SK-N-SH treated with all-trans-retinoic acid at 6 μM for 48 hours (cell line): ENCODE results near the gene YTHDC1.

Experiments used
- ATAC-seq: fragments of 200-7000 bp; cut with Tn5 transposase; 3 replicates; pipeline ENCODE4 v1.9.1; 2020; ENCODE audit warnings: mild to moderate bottlenecking, moderate library complexity
- ARNTL ChIP-seq: fragments of 450-650 bp; formaldehyde crosslinking; IDR thresholded peaks from 2 replicates; pipeline ENCODE4 v1.5.0; 2020; ENCODE audit warnings: low read depth, mild to moderate bottlenecking, moderate library complexity, borderline replicate concordance
- BACH2 ChIP-seq: fragments of 250-450 bp; sonication (Bioruptor Pico); IDR thresholded peaks from 2 replicates; pipeline ENCODE4 v1.9.0; 2021; ENCODE audit warnings: mild to moderate bottlenecking, borderline replicate concordance
- CREB5 ChIP-seq: fragments of 250-450 bp; sonication (Bioruptor Pico); IDR thresholded peaks from 2 replicates; pipeline ENCODE4 v1.5.1; 2020; ENCODE audit warnings: low read depth, mild to moderate bottlenecking, moderate library complexity
- CSRNP3 ChIP-seq: fragments of 250-450 bp; sonication (Bioruptor Pico); IDR thresholded peaks from 2 replicates; pipeline ENCODE4 v1.5.1; 2021; ENCODE audit warnings: mild to moderate bottlenecking, moderate library complexity
- ESRRG ChIP-seq: fragments of 250-450 bp; sonication (Bioruptor Pico); IDR thresholded peaks from 2 replicates; pipeline ENCODE4 v1.6.1; 2021; ENCODE audit warnings: mild to moderate bottlenecking
- GLIS3 ChIP-seq: fragments of 250-450 bp; sonication (Bioruptor Pico); IDR thresholded peaks from 2 replicates; pipeline ENCODE4 v1.5.0; 2020; ENCODE audit warnings: mild to moderate bottlenecking, moderate library complexity
- ISL1 ChIP-seq: fragments of 250-450 bp; sonication (Bioruptor Pico); IDR thresholded peaks from 2 replicates; pipeline ENCODE4 v2.1.2; 2022; ENCODE audit warnings: mild to moderate bottlenecking, moderate library complexity
- OSR1 ChIP-seq: fragments of 250-450 bp; sonication (Bioruptor Pico); IDR thresholded peaks from 2 replicates; pipeline ENCODE4 v1.8.0; 2022; ENCODE audit warnings: moderate library complexity, mild to moderate bottlenecking, inconsistent platforms
- PATZ1 ChIP-seq: fragments of 250-450 bp; sonication (Bioruptor Pico); IDR thresholded peaks from 2 replicates; pipeline ENCODE4 v1.8.0; 2020; ENCODE audit warnings: mild to moderate bottlenecking, moderate library complexity, borderline replicate concordance
- POU6F1 ChIP-seq: fragments of 250-450 bp; sonication (Bioruptor Pico); IDR thresholded peaks from 2 replicates; pipeline ENCODE4 v1.8.0; 2021; ENCODE audit warnings: low read depth, mild to moderate bottlenecking, moderate library complexity, borderline replicate concordance
- SNAI2 ChIP-seq: fragments of 250-450 bp; sonication (Bioruptor Pico); IDR thresholded peaks from 2 replicates; pipeline ENCODE4 v1.5.0; 2020; ENCODE audit warnings: mild to moderate bottlenecking, moderate library complexity
- TCF4 ChIP-seq: fragments of 250-450 bp; sonication (Bioruptor Pico); IDR thresholded peaks from 2 replicates; pipeline ENCODE4 v1.8.0; 2021; ENCODE audit warnings: mild to moderate bottlenecking, moderate library complexity, borderline replicate concordance
- TOX ChIP-seq: fragments of 250-450 bp; sonication (Bioruptor Pico); IDR thresholded peaks from 2 replicates; pipeline ENCODE4 v1.8.0; 2021; ENCODE audit warnings: mild to moderate bottlenecking, moderate library complexity, borderline replicate concordance
- TSHZ2 ChIP-seq: fragments of 250-450 bp; sonication (Bioruptor Pico); IDR thresholded peaks from 2 replicates; pipeline ENCODE4 v1.5.0; 2020; ENCODE audit warnings: mild to moderate bottlenecking, moderate library complexity
- ZC3H10 ChIP-seq: fragments of 250-450 bp; sonication (Bioruptor Pico); IDR thresholded peaks from 2 replicates; pipeline ENCODE4 v1.5.1; 2021; ENCODE audit warnings: mild to moderate bottlenecking, moderate library complexity
- ZFP3 ChIP-seq: fragments of 250-450 bp; sonication (Bioruptor Pico); IDR thresholded peaks from 2 replicates; pipeline ENCODE4 v1.5.0; 2020; ENCODE audit warnings: mild to moderate bottlenecking, moderate library complexity
- ZFP30 ChIP-seq: fragments of 450-650 bp; formaldehyde crosslinking; IDR thresholded peaks from 2 replicates; pipeline ENCODE4 v1.5.0; 2022; ENCODE audit warnings: mild to moderate bottlenecking, moderate library complexity
- ZNF565 ChIP-seq: fragments of 450-650 bp; formaldehyde crosslinking; conservative IDR thresholded peaks from 2 replicates; pipeline ENCODE4 v1.5.0; 2020; ENCODE audit warnings: low read depth, mild to moderate bottlenecking, moderate library complexity
- ZNF70 ChIP-seq: fragments of 450-650 bp; formaldehyde crosslinking; IDR thresholded peaks from 2 replicates; pipeline ENCODE4 v1.5.0; 2020; ENCODE audit warnings: mild to moderate bottlenecking, moderate library complexity
- ZNF8 ChIP-seq: fragments of 450-650 bp; formaldehyde crosslinking; IDR thresholded peaks from 2 replicates; pipeline ENCODE4 v1.5.0; 2020; ENCODE audit warnings: mild to moderate bottlenecking, moderate library complexity

YTHDC1 gene

GRCh38 chr4:68375667-68376559 lies 26.0 kb upstream of the YTHDC1 start:
- ATAC-seq = peak; percentile 96
- TF ChIP-seq ZNF8 (no peak), ARNTL (no peak), OSR1 (CRISPR knock-in tag) (no peak), ESRRG (CRISPR knock-in tag) (no peak), CSRNP3 (no peak), POU6F1 (CRISPR knock-in tag) (no peak), ZNF70 (CRISPR knock-in tag) (no peak), ZFP30 (no peak), ZC3H10 (CRISPR knock-in tag) (no peak), ISL1 (no peak), BACH2 (CRISPR knock-in tag) (no peak), SNAI2 (CRISPR knock-in tag) (no peak), PATZ1 (no peak), ZFP3 (CRISPR knock-in tag) (no peak), TCF4 (no peak), GLIS3 (CRISPR knock-in tag) (no peak)
- TF ChIP-seq, all 23 proteins: peak for 0

- peak; percentile 80 for ATAC-seq
- TF ChIP-seq ARNTL = no peak
- no peak for TF ChIP-seq SNAI2 (CRISPR knock-in tag)
- no peak for TF ChIP-seq CSRNP3
- TF ChIP-seq TSHZ2 (CRISPR knock-in tag) = no peak
These were observed 23.6 kb upstream of the YTHDC1 start for GRCh38 chr4:68373513-68373912.

GRCh38 chr4:68372588-68372987 lies 22.7 kb upstream of the YTHDC1 start:
- TF ChIP-seq OSR1 (CRISPR knock-in tag) (no peak), ZNF8 (no peak), SNAI2 (CRISPR knock-in tag) (no peak), ZNF565 (CRISPR knock-in tag) (no peak), GLIS3 (CRISPR knock-in tag) (no peak), TOX (no peak), ARNTL (no peak), ESRRG (CRISPR knock-in tag) (no peak), CREB5 (CRISPR knock-in tag) (no peak), ZNF70 (CRISPR knock-in tag) (no peak), CSRNP3 (no peak), BACH2 (CRISPR knock-in tag) (no peak), POU6F1 (CRISPR knock-in tag) (no peak)
- TF ChIP-seq, all 23 proteins: peak for 0
- ATAC-seq = no peak
